Measurements from ENCODE around the gene INPP5A.

DNA sequence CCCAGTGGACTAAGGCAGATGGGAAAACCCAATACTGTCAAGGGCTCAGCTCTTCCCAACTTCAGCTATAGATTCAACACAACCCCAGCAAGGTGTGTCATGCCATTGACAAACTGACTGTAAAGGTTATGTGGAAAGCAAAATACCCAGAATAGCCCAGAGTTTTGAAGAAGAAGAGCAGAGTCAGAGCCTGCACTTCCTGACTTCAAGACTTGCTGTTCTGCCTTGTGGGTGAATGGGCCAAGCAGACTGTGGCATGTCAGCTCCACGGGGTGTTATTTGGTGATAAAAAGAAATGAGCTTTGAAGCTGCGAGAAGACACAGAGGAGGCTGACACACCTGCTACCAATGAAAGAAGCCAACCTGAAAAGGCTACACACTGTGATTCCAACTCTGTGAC is 158.6 kb downstream of the INPP5A start:
- TF ChIP-seq ZFP30 (CRISPR knock-in tag; IDR thresholded peaks at IDR 0.05) (no peak), RARB (CRISPR knock-in tag; IDR thresholded peaks at IDR 0.05) (no peak)
- TF ChIP-seq, protein P1, sequence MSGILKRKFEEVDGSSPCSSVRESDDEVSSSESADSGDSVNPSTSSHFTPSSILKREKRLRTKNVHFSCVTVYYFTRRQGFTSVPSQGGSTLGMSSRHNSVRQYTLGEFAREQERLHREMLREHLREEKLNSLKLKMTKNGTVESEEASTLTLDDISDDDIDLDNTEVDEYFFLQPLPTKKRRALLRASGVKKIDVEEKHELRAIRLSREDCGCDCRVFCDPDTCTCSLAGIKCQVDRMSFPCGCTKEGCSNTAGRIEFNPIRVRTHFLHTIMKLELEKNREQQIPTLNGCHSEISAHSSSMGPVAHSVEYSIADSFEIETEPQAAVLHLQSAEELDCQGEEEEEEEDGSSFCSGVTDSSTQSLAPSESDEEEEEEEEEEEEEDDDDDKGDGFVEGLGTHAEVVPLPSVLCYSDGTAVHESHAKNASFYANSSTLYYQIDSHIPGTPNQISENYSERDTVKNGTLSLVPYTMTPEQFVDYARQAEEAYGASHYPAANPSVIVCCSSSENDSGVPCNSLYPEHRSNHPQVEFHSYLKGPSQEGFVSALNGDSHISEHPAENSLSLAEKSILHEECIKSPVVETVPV (CRISPR knock-in tag; IDR thresholded peaks at IDR 0.05), result no peak

Data from SK-N-SH treated with all-trans-retinoic acid at 6 μM for 48 hours (cell line).